Right lobe of liver (tissue), 4 donors: ENCODE data around the gene FBXO47.

ENCODE experiments used
- POLR2A ChIP-seq: fragments of 450-650 bp; IDR thresholded peaks from one replicate; pipeline ENCODE4 v1.6.1; 2017; ENCODE audit warnings: antibody characterized with exemption, mild to moderate bottlenecking
- TF ChIP-seq, protein P1 (sequence below), 4 donors: fragments of 200-600 bp in 3 of 4; fragments of 450-650 bp in 1 of 4; IDR thresholded peaks; one replicate each; pipeline versions ENCODE4 v1.5.1 to v1.8.0; 2016 to 2022; ENCODE audit warnings: antibody characterized with exemption in 4 of 4, mild to moderate bottlenecking in 2 of 4
- donor health status: DM: no; HTN: no; CAD: no.
- donor health status: DM: no; HTN: no; CAD: no.
- donor health status: DM: no; HTN: yes; CAD: no.

DNA sequence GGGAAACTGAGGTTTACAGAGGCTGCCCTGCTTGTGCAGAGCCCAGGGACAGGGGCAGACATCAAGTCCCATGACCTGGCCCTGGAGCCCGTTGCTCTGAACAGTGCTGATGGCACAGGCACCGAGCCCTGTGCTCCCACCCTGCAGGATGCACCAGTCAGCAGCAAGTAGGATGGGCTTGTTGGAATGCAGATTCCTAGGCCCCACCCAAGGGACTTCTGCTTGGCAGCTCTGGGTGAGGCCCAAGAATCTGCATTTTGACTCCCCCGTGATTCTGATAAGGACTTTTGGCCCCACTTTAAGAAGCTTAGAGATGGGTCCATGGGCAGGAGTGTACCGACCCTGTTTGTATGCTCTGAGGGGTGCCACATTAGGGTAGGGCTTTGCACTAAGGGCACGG is 74.1 kb downstream of the FBXO47 start:
- TF ChIP-seq POLR2A, result no peak
- TF ChIP-seq, protein P1, sequence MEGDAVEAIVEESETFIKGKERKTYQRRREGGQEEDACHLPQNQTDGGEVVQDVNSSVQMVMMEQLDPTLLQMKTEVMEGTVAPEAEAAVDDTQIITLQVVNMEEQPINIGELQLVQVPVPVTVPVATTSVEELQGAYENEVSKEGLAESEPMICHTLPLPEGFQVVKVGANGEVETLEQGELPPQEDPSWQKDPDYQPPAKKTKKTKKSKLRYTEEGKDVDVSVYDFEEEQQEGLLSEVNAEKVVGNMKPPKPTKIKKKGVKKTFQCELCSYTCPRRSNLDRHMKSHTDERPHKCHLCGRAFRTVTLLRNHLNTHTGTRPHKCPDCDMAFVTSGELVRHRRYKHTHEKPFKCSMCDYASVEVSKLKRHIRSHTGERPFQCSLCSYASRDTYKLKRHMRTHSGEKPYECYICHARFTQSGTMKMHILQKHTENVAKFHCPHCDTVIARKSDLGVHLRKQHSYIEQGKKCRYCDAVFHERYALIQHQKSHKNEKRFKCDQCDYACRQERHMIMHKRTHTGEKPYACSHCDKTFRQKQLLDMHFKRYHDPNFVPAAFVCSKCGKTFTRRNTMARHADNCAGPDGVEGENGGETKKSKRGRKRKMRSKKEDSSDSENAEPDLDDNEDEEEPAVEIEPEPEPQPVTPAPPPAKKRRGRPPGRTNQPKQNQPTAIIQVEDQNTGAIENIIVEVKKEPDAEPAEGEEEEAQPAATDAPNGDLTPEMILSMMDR (IDR thresholded peaks at IDR 0.05), result no peak
